Stimulated activated CD4-positive, alpha-beta T cell treated with anti-CD3 and anti-CD28 coated beads, Interleukin-15, amount 100 ng/mL, for 1 hour (primary cell): ENCODE data around the gene TOP2A.

ENCODE experiments used
- DNase-seq, 2 donors: peaks; one replicate each; pipeline ENCODE4 v3.0.0-alpha.2; 2020; ENCODE audit warnings: low read depth in 1 of 2, low spot score in 1 of 2

Gene TOP2A

GRCh38 chr17:40346765-40347158 lies 70.9 kb downstream of the TOP2A start:
- no peak for DNase-seq

GRCh38 chr17:40345994-40346764 lies 71.5 kb downstream of the TOP2A start:
- DNase-seq, result no peak

GRCh38 chr17:40345161-40345993 lies 72.3 kb downstream of the TOP2A start:
- DNase-seq, result no peak

GRCh38 chr17:40344421-40345160 lies 73.1 kb downstream of the TOP2A start:
- no peak for DNase-seq

- no peak for DNase-seq
These were observed 74.2 kb downstream of the TOP2A start for GRCh38 chr17:40343219-40344119.

- no peak for DNase-seq
These were observed 75.0 kb downstream of the TOP2A start for GRCh38 chr17:40342504-40343218.

- DNase-seq, result no peak
These were observed 75.7 kb downstream of the TOP2A start for GRCh38 chr17:40341808-40342503.

GRCh38 chr17:40340880-40341807 lies 76.6 kb downstream of the TOP2A start:
- DNase-seq, result peak; percentile 63 to 73

GRCh38 chr17:40340327-40340726 lies 77.4 kb downstream of the TOP2A start:
- DNase-seq, result no peak

- no peak for DNase-seq
These were observed 78.6 kb downstream of the TOP2A start for GRCh38 chr17:40338941-40339649.
